Limb (tissue), 2 donors: ENCODE measurements around the gene BORCS8.
"Not testable (repeated sequence)": the region's sequence is repeated elsewhere in the genome, so short reads cannot be mapped to it uniquely, and the experiment has no call there.

Experiments
- DNase-seq, 2 donors: peaks; one replicate each; pipeline ENCODE4 v3.0.0-alpha.2; 2016; ENCODE audit errors: extremely low spot score in 2 of 2

The BORCS8 gene

DNA sequence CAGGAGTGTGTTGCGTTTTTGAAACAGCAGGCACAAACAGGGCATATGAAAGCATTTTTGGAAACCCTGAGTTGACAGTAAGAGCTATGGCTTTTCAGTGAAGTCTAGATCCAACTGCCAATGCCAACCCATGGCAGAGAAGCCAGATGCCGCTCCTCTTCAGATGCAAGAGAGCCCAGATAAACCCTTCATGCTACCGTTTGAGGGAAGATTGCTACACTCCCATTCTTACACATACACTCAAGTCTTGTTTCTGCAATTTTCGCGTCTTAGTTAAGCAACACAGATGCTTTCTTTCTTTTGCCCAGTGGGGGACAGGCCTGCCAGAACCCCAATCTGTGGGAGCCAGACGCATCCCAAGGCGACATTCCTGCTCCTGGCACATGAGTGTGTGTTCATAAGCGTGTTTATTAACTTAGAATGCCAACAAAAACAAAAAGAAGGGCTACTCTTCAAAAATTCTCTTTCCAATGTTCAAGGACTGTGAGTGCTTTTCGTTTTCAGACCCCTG is 10.4 kb downstream of the BORCS8 start:
- no peak for DNase-seq

DNA sequence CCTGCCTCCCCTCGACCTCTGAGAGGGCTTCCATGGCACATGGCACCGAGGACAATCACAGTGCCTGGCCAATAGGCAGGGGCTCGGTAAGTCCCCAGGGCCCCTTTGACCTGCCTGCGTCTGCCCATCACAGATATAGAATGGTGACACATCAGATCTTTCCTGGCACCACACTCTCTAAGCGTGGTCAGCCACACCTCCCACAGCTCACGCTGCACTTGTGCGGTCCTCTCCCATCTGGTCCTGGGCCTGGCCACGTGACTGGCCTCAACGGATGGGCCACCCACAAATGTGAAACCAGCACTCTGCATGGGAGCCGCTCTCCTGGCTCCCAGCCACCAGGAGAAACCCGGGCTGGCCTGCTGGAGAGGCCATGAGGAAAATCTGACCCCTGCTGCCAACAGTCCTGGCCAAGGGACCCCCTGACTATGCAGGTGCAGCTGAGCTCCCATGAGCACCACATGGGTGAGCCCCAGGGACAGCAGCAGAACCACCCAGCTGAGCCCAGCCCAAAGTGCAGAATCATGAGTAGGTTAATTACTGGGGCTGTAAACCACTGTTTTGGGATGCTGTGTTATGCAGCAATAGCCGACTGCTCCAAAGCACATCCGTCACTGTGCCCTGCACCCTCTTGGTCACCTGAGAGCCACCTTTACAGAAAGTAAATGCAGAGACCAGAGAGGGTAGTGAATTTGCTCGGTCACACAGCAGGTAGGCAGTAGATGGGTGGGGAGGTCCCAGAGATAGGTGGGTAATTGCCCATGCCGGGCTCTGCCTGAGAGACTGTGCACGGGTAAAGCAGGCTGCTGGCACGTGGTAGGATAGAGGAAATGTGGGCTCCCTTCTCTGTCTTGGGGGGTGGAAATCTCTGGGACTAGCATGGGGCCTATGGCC is 12.2 kb downstream of the BORCS8 start:
- no peak for DNase-seq

DNA sequence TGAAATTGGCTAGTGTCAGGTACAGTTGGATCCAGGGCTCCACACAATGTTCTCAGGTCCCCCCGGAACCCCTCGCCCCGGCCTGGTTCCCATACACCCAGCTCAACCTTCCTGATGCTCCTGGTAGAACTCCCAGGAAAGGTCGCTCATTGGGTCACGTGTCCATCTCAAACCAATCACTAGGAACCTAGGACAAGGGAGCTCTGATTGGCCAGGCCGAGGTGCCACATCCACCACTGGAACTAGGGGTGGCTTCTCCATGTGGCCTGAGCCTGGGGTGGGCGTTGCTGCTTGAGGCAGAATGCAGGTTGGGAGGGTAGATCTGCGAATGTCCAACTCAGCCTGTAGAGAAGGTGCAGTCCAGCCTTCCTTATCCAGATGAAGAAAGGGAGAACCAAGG is 15.0 kb downstream of the BORCS8 start:
- DNase-seq, result no peak

DNA sequence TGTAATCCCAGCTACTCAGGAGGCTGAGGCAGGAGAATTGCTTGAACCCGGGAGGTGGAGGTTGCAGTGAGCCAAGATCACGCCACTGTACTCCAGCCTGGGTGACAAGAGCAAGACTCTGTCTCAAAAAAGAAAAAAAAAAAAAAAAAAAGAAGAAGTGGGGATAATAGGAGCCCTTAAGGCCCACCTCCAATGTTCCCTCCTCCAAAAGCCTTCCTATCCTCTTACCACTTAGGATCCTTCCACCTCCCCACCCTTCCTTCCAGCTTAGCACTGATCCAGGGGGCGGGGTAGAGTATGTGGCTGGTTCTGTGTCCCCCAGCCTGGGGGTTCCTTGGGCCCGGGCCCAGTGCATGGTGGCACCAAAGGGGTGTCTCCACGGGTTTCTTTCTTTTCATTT is 18.7 kb downstream of the BORCS8 start:
- DNase-seq, result not testable (repeated sequence)

DNA sequence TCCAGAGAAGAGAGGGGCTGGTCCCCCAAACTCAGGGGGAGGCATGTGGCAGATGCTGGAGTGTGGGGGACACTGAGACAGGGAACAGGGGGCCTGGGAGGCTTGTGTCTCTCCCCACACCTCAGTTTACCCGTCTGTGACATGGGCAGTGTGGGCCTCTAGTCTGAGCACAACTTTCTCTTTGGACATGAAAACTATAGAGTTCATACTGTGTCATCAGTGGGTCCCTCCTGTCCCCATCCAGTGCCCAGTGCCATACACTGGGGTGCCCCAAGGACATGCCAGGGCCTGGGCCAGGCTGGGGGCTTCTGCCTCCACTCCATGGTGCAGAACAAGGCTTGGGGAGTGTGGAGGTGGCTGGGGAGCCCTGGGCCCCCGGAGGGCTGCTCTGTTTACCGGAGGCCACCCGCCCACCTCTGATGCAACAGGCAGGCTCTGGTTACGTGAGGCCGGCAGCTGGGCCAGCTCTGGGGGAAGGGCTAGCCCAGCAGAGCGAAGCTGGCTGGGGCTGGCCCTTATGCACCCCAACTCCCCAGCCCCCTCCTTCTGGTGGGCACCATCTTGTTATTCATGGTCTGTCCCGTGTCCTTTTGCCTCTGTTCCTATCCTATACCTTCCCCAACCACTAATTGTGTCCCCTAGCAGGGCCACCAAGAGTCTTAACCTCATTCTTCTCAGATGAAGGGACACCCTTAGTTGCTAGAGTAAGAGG is 20.0 kb downstream of the BORCS8 start:
- DNase-seq, result peak in 1 of 2 donors; percentile 50

DNA sequence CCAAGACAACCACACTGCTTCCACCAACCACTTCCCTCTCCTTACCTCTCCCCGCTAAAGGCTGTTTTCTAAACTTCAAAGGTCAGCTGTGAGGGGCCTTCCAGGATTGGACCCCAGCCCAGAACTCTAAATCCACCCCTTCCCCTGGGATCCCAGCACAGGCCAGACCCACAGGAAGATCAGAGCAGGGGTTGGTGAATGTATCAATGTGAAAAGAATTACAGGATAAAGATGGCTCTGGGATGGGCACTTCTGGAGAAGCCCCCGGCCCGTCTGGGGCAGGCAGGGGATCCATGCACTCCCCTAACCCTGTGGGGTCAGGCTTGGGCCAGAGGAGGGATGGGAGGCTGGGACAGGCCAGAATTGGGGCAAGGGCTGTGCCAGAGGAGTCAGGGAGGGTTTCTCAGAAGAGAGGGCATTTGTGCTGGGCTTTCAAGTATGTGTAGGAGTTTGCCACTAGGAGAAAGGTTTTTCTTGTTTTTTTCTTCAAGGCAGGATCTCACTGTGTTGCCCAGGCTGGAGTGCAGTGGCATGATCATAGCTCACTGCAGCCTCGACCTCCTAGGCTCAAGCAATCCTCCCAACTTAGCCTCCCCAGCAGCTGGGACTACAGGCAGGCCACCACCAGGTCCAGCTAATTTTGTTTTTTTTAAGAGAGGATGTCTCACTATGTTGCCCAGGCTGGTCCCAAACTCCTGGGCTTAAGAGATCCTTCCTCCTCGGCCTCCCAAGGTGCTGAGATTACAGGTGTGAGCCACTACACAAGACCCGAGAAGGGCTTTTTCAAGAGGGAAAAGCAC is 20.9 kb downstream of the BORCS8 start:
- peak in 1 of 2 donors; percentile 2 for DNase-seq

DNA sequence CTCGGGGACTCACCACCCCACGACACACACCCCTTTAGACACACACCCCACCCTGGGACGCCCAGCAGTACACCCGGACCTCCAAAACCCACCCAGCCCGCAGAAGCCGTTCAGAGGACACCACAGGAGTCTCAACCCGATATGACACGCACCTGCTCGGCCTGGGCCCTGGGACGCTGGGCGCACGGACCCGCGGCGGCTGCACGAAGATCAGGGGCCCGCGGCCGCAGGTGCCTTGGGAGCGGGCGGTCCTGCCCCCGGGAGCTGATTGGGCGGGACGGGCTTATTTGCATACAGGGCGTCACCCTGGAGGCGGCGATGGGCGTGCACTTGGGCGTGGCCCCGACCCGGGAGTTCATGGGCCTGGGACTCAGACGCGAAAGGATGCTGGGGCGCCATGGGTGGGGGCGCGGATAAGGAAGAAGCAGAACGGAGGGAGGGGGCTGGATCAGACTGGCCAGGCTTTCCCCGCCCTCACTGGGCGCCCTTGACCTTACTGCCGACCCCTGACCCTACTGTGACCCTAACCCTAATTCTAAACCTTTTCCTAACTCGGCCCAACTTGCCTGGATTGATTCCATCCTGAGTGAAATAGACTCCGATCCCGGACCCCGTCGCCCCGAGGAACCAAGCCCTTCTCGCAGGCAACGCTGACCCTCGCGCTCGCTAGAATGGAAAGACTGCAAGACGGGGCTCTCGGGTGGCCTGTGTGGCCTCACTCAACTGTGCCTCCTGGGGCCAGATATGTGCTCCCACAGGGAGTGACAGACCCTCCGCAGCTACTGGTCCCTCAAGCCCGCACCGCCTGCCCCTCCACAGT is 21.7 kb downstream of the BORCS8 start, which contains the start of gene MEF2B:
Gene MEF2B (minus strand): TSS at position 211 of the 820 bp plus-strand sequence. CDS start 19,528 bp downstream, outside the sequence.
- DNase-seq, result peak; percentile 57 to 77

DNA sequence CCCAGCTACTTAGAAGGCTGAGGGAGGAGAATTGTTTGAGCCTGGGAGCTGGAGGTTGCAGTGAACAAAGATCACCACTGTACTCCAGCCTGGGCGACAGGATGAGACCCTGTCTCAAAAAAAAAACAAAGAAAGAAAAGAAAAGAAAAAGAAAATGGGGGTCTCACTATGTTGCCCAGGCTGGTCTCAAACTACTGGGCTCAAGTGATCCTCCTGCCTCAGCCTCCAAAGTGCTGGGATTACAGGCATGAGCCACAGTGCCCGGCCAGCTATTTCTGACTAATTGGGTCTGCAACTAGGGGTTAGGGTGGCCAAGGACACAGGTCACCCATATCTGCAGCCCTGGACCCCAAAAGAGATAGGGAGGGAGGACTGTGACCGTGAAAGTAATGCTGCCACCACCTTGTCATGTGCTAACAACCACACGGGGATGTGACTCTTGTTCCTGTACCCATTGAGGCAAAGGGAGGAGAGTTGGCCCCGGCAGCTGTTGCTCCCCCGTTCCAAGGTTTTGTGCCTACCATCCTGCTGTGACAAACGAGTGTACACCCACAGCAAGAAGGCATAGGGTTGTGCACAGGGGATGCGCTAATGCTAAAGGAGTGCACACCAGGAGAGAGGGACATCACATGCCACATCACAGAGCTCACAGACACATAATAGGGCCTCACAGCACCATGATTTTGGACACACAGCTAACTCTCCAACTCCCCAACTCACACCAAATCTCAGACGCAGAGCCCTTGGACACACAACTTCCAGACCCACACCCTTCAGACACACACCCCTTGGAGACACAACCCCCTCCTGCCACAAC is 22.5 kb downstream of the BORCS8 start:
- no peak for DNase-seq

DNA sequence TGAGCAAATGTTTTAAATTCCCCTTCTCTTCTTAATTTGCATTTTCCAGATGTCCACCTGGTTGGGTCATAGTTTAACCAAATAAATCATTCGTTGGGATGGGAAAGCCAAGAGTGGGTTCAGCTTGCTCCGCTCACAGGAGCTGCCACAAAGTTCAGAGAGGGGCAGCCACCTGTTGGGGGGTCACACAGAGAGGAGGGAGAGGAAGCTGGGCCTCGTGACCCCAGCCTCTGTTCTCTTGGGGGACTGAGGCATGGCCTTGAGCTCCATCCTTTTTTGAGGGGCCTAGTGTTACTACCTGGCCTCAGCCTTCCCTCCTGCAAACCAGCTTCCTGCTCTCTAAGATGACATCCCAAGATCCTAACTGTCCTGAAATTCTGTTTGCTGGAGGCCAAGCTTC is 24.3 kb downstream of the BORCS8 start:
- DNase-seq, result no peak

DNA sequence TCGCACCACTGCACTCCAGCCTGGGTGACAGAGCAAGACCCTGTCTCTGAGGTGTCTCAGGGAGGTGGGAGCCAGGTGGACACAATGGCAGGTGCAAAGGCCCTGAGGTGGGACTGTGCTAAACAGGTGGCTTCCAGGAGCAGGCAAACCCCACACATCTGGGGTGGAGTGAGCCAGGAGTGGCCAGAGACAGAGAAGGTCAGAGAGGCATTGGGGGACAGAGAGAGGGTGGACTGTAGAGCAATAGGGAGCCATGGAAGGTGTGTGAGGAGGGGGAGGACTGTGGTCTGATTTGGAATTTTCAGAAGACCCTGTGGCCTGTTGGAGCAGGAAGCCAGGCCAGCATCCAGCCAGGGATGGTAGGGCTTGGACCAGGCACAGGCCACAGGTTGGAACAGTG is 26.6 kb downstream of the BORCS8 start:
- no peak for DNase-seq

DNA sequence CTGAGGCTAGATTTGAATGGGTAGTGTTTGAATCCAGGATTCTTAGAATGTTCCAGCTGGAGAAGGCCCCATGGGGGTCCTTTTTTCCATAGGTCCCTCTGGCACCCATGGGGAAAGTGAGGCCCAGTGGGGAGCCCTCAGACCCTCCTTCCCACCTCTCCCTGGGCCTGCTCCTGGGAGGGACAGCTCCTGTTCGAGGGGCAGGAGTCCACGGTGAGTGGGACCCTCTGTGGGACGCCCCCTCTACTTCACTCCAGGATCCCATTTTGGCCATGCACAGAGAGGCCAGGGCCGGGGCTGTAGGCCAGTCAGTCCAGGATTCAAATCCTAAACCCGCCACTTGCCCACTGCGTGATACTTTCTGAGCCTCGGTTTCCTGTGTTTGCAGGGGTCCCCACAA is 29.5 kb downstream of the BORCS8 start:
- no peak for DNase-seq

DNA sequence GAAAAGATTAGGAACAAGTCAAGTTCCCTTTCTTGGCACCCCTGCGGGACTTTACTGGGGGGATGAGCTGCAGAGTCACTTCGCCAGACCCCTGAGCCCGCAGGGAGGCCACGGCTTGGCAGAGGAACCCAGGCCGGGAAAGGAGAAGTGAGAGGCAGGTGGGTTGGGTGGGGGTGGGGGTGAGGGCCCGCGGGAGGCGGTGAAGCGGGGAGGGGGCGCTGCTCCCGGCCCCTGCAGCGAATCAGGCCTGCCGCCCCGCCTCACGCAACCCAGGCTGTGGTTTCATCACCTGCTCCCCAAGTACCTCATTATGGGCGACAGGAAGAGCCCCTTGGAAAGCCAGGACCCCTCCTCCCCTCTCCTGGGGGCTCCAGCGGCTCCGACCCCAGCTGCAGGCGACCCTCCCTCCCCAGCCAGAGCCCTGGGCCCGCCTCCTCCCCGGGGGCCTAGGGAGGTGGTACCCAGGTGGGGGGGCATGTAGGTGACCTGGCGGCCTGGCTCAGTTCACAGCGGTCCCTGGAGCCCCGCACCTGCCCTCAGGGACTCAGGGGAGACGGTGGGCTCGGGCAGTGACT is 31.4 kb downstream of the BORCS8 start:
- no peak for DNase-seq

DNA sequence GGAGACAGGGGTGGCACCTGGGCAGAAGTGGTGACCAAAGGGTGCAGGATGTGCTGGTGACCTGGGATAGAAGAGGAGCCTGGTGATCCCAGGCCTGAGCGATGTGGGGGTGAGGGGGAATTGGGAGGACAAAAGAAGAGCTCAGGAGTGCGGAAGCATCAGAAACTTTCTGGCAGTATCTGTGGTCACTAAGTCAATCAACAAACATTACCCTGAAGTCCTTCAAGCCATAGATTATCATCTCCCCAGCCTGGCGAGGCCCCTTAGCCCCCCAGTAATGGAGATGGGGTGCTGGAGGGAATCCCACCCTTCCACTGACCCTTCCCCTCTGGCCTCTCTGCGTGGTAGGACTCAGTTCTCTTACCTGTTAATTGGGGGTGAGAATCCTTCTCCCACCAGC is 32.4 kb downstream of the BORCS8 start:
- DNase-seq, result no peak

DNA sequence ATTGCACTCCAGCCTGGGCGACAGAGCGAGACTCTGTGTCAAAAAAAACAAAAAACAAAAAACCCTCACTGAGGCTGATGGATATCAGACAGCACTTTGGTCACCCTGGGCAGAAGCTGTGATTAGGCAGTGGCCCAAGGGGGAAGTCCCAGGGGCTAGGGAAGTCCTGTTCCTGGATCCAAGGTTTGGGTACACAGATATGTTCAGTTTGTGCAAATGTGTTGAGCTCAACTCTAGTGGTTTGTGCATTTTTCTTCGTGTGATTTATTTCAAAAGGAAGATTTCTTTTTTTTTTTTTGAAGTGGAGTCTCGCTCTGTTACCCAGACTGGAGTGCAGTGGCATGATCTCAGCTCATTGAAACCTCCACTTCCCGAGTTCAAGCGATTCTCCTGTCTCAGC is 34.1 kb downstream of the BORCS8 start:
- DNase-seq, result no peak

DNA sequence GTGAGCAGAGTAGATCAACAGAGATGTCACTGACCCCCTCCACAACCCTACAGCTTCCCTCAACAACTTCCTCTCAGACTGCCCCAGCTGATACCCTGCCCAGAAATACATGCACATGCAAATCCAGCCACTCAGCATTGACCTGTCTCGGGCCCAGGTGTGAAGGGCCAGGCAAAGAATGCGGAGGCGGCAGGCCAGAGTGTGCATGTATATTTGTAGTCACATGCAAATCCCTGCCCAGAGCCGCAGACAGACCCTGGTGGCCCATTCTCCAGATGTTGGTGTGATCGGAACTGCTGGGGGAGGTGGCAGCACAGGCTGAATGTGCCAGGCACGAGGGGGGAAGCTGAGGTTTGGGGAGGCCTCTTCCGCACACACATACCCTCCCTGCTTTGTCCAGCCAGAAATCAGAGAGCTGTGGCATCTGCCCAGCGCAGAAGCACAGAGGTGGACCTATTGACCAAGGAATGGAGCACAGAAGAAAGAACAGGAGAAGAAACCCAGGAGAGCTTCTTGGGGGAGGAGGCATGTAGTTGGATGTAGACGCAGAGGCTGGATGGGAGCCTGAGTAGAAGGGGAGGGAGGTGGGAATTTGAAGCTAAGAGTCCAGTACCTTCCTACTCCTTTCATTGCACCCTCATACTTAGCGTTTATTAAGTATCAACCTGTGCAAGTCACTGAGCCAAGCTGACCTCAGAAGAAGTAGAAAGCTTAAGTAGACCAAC is 36.3 kb downstream of the BORCS8 start:
- DNase-seq, result no peak

DNA sequence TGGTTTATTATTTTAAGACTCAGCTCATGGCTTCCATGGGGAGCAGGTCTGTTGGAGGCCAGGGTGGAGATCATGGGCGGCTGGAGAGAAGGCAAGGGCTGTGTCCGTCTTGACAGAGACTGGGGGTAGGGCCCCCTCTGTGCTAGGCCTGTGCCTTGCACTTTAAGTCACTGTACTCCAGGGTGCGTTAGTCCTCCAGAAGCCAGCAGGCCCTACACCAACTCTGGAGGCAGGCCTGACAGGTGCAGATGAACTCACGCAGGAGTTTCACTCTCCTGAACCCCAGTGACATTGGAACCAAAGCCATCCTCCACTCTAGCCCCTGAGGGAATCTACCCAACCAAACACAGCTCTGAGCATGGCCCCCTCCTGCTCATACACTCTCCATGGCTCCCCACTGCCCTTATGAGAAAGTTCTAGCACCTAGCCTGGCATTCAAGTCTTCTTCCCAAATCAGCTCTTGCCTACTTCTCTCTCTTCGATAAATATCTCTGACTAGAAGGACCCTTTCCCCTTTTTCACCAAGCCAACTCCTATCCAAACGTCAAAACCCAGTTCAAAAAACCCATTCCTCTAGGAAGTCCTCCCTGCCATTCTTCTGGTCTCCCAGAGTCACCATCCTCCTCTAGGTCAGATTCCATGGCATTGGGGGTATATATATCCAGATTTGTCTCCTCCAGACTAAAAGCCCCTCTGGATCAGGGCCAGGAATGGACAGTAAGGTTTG is 37.0 kb downstream of the BORCS8 start:
- DNase-seq, result no peak

DNA sequence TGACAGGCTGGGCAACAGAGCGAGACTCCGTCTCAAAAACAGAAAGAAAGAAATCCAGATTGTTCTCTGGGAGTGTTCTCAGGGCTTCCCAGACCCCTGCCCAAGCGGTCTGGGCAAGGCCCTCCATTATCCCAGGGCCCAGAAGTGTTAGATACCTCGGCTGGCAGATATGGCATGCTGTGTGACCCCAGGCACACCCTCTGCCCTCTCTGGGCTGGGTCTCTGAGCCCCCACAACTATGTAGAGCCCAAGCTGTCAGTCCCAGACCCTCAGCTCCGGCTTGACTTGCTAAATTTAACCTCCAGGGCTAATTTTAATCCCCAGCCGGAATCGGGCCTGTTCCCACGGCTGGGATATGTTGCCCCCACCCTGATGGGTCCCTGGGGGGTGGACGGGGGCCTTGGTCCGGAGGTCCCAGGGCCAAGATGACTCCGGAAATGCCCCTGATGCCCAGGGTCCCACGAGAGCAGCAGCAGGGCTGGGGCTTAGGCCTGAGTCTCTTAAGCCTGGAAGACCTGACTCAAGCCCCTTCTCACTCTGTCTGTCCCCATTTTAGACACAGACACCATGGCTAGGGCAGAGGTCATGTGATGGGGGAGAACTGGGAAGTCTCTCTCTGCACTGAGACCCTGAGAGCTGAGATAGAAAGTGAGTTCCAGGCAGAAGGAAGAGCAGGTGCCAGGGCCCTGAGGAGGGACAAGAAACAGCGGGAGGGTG is 39.1 kb downstream of the BORCS8 start:
- DNase-seq, result no peak

DNA sequence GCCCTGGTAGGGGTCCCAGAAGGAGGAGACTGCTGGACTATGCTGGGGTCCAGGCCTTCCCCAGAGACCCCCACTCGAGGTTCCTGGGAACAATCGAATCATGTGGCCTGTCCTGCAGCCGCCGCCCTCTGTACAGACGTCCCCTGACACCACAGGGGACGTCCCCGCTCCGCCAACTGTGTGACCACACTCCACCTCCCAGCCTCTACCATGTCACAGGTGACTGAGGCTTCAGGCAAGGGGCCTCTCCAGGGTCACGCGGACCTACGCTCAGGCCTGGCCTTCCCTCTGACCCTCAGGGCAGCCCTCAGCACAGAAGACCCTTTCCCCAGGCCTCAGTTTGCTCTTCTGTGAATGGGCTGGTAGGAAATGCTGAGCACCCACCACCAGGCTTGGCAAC is 40.5 kb downstream of the BORCS8 start:
- no peak for DNase-seq
